IPS DF 4.7 (cell line): ENCODE data around the gene ADM.
A peak's percentile ranks its signal among the peaks of the same experiment; 100 is the strongest.

Experiments used
- DNase-seq: peaks from one replicate; pipeline ENCODE4 v3.0.0-alpha.2; 2013; ENCODE audit warnings: low spot score; ENCODE audit errors: extremely low read depth

ADM gene

DNA sequence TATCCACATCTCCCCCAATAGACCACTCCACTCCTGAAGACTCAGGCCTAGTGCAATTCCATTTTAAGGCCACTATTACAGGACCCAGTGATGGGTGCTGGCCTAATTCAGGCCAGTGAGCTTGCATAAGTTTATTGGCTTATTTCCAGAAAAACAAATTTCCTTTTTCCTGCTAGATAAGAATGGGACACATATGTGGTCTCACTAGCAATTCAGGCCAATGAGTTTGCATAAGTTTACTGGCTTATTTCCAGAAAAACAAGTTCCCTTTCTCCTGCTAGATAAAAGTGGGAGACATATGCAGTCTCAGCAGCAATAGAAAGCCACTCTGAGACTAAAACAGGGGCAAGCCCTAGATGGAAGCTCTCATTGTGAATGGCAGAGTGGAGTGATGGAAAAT, 22.4 kb downstream of the ADM start:
- DNase-seq, result no peak

DNA sequence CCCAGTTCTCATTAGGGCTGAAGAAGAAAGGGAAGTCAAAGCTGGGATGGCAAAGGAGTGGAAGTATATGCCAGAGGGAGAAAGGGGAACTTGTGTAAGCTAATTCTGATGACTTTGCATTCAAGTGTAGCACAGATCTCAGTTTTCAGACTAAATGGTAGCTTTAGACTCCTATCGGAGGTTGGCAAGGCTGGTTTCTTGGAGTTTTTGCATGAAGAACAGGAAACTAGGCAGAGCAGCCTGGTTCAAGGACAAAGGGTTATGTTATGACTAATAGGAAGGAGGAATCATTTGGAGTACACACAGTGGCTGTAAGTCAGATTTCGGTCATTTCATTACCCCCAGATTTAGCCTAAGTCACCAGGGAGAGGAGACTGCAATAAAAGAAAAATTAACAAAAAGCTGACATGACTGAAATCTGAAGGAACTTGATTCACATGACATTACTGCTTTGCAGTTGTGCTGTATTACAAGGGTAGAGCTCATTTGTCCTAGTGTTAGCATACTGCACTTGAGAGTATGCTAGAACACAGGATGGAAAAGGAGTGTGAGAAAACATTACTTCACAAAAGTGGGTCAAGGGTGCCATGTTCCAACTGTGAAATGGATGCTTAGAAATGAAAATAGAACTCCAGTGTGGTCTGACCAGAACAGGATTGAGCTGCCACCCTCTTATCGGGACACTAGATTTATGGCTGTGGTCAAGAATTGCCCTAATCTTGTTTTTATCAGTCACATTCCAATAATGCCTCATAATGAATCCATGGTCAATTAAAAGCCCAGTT, 23.6 kb downstream of the ADM start:
- DNase-seq, result no peak

DNA sequence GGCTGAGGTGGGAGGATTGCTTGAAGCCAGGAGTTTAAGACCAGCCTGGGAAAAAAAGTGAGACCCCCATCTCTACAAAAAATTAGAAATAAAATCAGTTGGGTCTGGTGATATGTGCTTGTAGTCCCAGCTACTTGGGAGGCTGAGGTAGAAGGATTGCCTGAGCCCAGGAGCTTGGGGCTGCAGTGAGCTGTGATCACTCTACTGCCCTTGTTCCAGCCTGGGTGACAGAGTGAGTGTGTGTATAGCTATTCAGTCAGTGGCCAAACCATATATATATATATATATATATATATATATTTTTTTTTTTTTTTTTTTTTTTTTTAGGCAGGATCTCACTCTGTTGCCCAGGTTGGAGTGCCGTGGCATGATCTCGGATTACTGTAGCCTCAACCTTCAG, 24.5 kb downstream of the ADM start:
- no peak for DNase-seq

DNA sequence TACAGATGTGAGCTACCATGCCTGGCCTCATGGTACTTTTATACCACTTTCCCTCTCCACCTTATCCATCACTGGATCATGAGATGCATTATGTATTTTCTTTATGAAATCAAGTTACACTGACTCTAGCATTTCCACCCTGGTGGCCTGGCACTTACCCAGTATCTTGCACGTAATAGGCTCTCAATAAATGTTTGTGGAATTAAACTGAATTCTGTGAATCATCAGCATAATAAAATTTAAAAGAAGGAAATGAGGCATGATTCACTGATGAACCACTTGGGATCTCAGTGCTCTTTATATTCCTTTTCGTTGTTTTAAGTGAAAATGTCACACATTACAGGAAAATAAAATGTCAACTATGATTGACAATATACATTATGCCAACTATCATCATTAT, 25.1 kb downstream of the ADM start:
- DNase-seq, result no peak

DNA sequence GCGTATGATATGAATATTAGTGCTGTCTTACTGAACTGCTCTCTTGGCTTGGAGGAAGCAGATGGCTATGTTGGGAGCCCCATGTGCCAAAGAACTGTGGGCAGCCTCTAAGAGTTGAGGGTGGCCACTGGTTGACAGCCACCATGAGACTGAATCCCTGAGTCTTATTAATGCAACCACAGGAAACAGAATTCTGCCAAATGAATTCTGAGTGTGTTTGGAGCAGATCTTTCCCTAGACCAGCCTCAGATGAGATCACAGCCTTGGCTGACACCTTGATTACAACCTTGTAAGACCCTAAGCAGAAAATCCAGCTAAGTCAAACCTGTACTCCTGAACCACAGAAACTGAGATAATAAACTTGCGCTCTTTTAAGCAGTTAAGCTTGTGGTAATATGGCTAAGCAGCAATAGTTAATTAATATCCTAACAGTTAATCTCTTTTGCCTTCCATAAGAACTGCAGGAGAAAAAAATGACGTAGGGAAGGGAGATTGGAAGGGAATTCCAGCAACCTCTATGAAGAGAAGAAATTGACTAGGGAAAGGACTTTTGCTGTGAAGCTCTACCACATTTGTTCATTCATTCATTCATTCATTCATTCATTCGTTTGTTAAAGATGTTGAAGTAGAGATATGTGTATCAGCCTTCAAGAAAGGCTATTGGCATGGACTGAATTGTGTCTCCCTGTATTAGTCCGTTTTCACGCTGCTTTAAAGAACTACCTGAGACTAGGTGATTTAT, 26.8 kb downstream of the ADM start:
- no peak for DNase-seq

DNA sequence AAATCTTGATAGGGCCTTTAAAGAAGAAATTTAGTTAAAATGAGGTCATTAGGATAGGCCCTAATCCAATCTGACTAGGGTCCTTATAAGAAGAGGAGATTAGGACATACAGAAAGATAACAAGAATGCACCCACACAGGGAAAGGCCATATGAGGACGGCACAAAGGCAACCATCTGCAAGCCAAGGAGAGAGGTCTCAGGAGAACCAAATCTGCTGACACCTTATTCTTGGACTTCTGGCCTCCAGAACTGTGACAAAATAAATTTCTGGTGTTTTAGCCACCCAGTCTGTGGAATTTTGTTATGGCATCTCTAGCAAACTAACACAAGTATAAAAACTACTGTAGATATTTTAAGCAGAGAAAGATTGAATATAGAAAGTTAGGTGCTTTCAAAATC, 28.6 kb downstream of the ADM start:
- DNase-seq, result no peak

DNA sequence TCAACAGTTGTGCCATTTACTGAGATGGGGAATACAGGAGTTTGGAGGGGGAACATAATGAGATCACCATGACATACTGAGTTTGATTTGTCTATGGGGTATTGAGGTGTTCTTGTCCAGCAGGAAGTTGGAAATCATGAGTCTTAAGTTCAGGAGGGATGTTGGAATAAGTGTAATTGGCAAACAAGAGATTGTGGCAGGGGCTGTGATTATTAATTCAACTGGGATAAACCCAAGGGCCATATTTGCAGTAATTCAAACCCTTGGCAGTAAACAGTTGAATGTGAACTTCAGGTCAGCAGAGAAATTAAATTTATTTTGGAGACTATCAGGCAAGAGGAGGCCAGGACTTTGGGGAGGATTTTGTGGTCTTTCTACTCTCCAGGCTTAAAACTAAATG, 33.4 kb downstream of the ADM start:
- no peak for DNase-seq

DNA sequence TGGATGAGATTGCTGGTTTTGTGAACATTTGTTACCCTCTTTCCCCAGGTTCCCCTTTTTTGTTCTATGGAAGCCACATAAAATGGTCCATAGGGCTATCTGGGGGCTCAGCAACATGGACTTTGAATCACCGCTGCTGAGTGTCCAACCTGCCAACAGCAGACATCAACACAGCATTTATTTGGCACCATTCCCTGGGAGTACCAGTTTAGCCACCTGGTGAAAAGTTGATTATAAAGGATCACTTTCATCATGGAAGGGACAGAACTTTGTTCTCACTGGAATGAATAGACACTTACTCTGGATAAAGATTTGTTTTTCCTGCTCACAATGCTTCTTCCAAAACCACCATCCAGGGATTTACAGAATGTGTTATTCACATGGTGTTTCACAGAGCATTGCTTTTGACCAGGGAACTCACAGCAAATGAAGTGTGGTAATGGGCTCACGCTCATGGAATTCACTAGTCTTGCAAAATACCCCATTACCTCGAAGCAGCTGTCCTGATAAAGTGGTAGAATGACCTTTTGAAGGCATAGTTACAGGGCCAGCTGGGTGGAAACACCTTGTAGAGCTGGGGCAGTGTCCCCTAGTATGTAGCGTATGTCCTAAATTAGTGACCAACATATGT, 43.9 kb downstream of the ADM start:
- DNase-seq, result no peak

DNA sequence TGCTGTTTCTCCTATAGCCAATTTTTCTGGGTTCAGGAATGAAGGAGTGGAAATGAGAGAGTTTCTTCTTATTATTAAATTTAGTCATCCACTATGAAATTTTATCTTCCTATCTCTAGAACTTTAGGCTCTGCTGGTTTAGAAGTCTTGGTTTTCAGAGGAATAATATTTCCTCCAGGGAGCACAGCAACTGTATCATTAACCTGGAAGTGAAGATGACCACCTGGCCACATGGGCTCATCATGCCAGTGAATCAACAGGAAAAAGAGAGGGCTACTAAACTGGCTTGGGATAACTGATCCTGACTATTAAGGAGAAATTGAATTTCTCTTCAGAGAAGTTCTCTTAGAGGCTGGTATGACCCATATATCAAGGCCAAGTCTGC, 44.4 kb downstream of the ADM start:
- DNase-seq, result no peak

DNA sequence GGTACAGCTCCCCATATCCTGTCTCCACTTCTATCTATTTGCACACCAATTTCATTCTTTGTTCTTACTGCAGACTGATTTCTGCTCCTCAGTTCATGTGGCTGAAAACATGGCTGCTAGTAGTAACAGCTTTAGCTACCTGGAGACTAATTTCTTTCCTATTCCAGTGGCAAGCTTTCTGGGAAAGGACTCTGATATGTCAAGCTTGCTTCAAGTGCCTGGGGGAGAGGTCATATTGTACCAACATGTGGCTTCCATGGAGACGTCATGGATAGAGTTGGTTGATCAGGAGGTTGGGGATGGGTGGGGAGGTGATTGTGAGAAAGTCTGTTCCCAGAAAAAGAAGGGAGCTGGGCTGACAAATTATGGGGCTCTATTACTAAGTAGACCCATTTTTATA, 44.9 kb downstream of the ADM start:
- no peak for DNase-seq

DNA sequence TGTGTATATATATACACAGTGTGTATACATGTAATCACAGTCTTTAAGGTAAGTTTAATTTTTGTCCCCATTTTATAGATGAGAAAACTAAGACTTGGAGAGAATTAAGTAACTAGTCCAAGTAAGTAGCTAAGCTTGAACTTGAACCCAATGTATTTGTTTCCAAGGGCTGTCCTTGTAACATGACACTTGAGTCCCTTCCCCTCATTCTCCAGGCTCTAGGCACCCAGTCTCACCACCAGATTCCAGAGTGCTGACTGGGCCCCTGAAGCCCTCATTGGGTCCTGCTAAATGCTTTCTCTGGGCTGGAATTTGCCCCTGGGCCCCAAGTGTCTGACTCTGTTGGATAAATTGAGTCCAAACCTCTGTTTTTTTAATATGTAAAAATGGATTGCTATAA, 45.5 kb downstream of the ADM start:
- peak; percentile 78 for DNase-seq

DNA sequence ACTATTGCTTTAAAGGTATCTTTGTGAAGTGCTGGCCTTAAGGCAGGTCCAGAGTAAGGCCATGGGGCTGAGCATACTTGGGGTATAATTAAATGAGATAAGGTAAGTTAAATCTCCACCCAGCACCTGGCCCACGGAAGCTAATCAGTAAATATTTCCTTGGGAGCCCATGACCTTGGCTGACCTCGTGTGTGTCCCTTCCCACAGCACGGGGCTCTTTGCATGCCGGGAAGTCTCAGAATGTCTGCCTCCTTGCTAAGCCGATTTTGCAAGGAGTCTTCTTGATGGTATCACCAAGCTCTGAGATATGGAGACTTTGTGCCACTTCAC, 46.5 kb downstream of the ADM start:
- no peak for DNase-seq

DNA sequence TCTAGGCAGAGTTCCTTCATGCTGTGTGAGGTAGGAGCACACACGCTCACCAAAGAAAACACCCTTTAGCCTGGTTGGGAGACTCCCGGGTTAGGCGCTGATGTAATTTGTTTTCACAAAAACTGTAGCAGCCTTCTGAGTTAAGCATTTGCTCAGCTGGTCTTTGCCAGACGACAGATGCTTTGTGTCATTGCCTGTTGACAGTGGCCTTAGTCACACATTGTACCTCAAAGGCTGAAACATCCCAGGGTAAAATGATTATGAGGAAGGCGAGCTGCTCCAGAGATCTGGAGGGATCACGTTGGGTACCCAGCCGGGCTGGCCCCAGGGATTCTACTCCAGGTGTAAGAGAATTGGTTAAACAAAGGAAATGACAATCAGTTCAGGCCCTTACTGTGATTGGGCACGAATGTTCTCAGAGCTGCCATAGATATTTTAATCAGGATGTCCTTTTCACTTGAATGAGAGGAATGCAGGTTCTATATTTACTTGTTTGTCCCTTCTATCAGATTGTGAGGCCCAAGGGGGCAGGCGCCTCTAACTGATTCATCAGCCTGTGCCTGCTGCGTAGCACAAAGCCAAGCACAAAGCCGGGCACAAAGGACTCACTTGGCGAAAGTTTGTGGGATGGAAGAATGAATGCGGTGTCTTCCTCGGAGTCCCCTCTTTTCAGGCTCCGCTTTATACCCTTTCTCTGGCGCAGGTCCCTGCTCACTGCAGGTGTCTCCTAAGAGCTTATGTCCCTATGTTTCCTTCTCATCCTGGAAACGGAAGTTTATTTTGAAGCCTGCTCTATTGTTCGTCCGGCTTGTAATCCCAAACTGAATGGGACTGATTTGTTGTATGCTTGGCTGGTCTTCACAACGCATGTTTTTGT, 47.1 kb downstream of the ADM start:
- DNase-seq, result peak; percentile 97

DNA sequence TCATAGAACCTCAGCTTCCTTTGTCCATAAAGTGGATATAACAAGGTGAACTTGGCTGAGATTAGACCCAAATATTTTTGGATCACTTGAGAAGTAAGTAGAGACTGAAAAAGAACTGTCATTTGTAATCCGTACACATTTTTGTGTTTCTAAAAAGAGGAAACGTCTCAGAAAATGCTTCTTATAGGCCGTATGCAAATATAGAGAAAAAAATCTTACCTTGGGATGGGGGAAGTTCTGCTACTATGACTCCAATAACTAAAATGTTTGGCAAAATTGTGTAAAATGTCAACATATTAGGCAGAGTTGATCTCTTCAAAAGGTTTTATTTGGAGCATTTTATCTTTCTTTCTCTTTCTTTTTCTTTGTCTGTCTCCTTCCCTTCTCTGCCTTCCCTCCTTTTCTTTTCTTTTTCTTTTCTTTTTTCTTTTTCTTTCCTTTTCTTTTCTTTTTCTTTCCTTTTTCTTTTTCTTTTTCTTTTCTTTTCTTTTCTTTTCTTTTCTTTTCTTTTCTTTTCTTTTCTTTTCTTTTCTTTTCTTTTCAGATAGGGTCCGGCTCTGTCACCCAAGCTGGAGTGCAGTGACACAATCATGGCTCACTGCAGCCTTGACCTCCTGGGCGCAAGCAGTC, 48.2 kb downstream of the ADM start:
- DNase-seq, result no peak

DNA sequence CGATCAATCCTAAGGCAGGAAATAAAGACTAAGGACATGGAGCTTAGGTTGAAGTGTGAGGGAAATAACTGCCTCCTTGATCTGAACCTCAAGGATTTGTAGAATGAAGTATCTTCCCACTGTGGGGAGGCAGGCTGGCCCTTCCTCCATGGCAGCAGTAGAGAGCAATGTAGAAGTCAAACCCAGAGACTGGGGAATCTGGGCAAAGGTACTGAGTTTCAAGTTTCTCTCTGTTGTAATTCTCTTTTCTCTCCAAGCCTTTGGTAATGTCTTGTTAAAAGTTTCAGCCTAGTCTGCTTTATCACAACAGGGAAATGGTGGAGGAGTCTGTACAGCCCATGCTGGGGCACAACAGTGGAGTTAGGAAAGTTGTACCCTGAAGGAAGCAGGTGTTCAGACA, 49.5 kb downstream of the ADM start:
- DNase-seq, result no peak

DNA sequence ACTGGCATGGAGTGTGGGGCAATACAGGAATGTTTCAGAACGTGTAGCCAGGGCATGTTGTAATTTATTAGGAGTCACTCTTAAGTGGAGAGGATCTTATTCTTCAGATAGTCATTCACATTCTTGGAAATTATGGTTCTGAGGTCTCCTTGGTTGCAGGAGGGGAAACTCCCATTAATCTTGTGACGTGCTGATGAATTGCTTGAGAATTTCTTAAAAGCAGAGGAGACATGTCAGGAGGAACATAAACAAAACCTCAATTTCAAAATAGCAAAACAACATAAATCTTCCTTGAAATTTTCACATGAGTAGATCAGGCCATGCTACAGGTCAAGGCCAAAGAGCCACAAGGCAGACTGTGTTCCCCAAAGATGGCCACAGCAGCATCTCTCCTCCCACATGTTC, 50.4 kb downstream of the ADM start:
- DNase-seq, result no peak

DNA sequence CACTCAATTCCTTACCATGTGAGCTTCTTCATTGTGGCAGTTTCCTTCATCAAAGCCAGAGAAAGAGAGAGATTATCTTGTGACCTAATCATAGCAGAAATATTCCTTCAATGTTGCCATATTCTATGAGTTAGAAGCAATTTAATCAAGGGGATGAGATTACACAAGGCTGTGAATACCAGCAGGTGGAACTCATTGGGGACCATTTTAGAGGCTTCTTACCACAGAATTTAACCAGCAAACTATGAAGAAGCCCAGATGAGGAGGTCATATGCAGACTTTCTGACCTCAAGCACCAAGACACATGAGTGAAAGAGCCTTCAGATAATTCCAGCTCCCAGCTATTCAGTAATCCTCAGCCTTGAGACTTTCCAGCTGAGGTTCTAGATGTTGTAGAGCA, 51.3 kb downstream of the ADM start:
- DNase-seq, result no peak
